Activated CD8-positive, alpha-beta memory T cell treated with anti-CD3 and anti-CD28 coated beads, Interleukin-2, amount 50 U/mL, for 1 hour (primary cell): ENCODE results near the gene TMIGD3.
"Not testable (repeated sequence)": the region's sequence is repeated elsewhere in the genome, so short reads cannot be mapped to it uniquely, and the experiment has no call there.

Source experiments
- DNase-seq: peaks from one replicate; pipeline ENCODE4 v3.0.0-alpha.2; 2020; ENCODE audit errors: extremely low read depth

TMIGD3 gene

GRCh38 chr1:111503585-111504060 lies at the start of gene TMIGD3, which contains the start of gene ADORA3:
Gene TMIGD3, minus strand, starts transcription at chr1:111503633. Its CDS starts 279 bp downstream, at chr1:111503354.
Gene ADORA3, minus strand, starts transcription at chr1:111503633. Its CDS starts 279 bp downstream, at chr1:111503354.
- no peak for DNase-seq

- DNase-seq, result no peak
Observed at GRCh38 chr1:111553196-111553595, 49.8 kb upstream of the TMIGD3 start.

- no peak for DNase-seq
Observed at GRCh38 chr1:111552587-111552986, 49.2 kb upstream of the TMIGD3 start.

- DNase-seq, result no peak
Observed at GRCh38 chr1:111551623-111552411, 48.4 kb upstream of the TMIGD3 start.

GRCh38 chr1:111547786-111548185 lies 44.4 kb upstream of the TMIGD3 start:
- not testable (repeated sequence) for DNase-seq

- DNase-seq, result no peak
Observed at GRCh38 chr1:111542187-111542586, 38.8 kb upstream of the TMIGD3 start.

- DNase-seq, result no peak
Observed at GRCh38 chr1:111541721-111542120, 38.3 kb upstream of the TMIGD3 start.

GRCh38 chr1:111540928-111541327 lies 37.5 kb upstream of the TMIGD3 start:
- DNase-seq, result no peak

- DNase-seq, result no peak
Observed at GRCh38 chr1:111538343-111539025, 35.1 kb upstream of the TMIGD3 start.

- no peak for DNase-seq
Observed at GRCh38 chr1:111535256-111536191, 32.1 kb upstream of the TMIGD3 start.

GRCh38 chr1:111520053-111520452 lies 16.6 kb upstream of the TMIGD3 start:
- no peak for DNase-seq

- DNase-seq, result no peak
Observed at GRCh38 chr1:111517469-111518225, 14.2 kb upstream of the TMIGD3 start.

- DNase-seq, result no peak
Observed at GRCh38 chr1:111516005-111516535, 12.6 kb upstream of the TMIGD3 start.

- DNase-seq, result no peak
Observed at GRCh38 chr1:111515291-111516004, 12.0 kb upstream of the TMIGD3 start.

- no peak for DNase-seq
Observed at GRCh38 chr1:111513410-111514020, 10.1 kb upstream of the TMIGD3 start.

GRCh38 chr1:111512931-111513330 lies 9.5 kb upstream of the TMIGD3 start:
- DNase-seq, result no peak

GRCh38 chr1:111512132-111512889 lies 8.9 kb upstream of the TMIGD3 start:
- no peak for DNase-seq

GRCh38 chr1:111511370-111511769 lies 7.9 kb upstream of the TMIGD3 start:
- no peak for DNase-seq

GRCh38 chr1:111509997-111510375 lies 6.6 kb upstream of the TMIGD3 start:
- DNase-seq, result no peak
